IPS-NIHi7 (cell line): ENCODE measurements around the gene OGDH.

ENCODE experiments used
- DNase-seq: peaks from one replicate; pipeline ENCODE4 v3.0.0; 2012; ENCODE audit warnings: mixed read lengths; ENCODE audit errors: extremely low spot score

The OGDH gene

DNA sequence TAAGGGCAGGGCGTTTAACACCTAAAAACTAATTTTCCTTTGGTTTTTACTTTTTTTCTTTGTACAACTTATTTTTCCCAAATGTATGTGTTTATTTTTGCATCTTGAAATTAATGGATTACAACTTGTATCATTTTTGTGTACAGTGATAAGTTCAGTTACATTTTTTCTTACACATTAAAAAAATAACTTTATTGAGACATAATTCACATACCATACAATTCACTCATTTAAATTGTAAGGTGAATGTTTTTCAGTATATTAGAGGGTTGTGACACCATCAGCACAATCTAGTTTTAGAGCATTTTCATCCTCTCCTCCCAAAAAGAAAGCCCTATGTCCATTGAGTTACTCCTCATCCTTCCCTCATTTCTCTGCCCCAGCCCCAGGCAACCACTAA, 11.6 kb downstream of the OGDH start:
- DNase-seq = no peak

DNA sequence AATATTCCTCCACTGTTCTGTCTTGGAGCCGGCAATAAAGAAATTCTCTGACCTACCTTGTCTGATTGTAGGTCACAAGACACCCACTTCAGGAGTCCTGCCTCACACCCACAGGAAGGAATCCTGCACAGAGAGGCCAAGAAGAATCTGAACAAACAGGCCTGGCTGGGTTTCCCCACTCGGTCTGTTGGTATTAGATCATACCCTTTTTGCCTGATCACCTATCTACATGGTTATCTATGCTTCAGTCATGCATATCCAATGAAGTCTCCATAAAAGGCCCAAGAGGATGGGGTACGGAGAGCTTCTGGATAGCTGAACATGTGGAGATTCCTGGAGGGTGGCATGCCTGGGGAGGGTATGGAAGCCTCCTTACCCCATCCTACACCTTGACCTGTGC, 12.3 kb downstream of the OGDH start:
- no peak for DNase-seq

DNA sequence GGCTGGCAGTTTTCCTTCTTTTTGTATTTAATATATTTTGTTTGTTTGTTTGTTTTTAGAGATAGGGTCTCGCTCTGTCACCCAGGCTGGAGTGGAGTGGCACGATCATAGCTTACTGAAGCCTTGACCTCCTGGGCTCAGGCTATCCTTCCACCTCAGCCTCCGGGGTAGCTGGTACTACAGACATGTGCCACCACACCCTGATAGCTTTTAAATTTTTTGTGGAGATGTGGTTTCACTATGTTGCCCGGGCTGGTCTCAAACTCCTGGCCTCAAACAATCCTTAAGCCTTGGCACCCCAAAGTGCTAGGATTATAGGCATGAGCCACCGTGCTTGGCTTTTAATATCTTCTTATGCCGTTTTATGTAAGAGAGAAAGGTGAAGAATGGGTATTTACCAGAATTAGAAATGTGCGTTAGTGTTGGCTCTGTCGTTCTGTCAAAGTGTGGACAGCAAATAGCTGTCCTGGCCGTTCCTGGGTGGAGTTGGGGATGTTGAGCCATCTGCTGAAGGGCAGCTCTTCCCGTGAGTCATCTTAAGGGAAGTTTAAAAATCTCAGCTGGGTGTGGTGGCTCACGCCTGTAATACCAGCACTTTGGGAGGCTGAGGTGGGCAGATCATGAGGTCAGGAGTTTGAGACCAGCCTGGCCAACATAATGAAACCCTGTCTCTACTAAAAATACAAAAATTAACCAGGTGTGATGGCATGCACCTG, 14.8 kb downstream of the OGDH start:
- DNase-seq = no peak

DNA sequence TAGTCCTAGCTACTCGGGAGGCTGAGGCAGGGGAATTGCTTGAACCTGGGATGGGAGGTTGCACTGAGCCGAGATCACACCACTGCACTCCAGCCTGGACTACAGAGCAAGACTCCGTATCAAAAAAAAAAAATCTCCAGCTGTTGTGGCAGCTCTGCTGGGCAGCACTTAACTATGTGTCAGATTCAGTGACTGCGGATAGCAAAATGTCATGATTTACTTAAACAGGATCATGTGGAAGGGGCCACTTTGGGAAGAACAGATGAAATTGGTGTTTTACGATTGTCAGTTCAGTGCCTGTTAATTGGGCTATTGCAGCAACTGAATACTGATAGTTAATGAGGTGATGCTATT, 15.3 kb downstream of the OGDH start:
- no peak for DNase-seq

DNA sequence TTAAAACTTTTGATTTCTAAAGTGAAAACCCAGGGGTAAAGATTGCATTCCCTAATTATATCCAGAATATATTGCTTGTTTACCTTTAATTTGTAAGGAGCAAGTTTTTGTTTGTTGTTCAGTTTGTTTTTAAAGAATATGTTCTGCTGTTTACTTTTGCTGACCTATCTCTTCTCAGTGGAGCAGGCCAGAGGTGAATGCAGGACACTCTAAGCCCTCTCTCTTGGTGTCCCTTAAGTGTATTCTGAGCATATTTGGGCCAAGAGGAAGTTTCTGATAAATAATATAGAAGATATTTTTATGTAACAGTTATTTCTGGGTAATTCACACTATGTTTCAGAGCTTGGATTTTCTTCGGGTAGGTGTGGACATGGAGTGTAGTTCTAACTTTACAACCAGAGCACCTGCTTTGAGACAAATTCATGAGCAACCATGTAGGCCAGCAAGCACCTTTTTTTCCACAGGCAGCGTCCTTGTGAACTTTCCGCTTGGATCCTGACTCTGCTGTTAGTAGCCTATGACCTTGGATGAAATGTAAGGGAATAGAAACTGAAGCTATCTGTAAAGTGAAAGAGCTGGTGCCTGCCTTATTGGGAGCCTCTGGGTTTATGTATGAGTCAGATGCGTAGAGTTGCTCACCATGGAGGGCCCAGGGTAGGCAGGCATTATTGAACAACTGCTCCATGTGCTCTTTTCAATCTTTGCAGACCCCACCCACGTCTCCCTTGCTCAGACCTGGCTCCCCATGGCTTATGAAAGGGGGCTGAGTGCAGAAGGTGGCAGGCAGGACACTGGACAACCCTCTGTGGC, 16.1 kb downstream of the OGDH start:
- DNase-seq = no peak

DNA sequence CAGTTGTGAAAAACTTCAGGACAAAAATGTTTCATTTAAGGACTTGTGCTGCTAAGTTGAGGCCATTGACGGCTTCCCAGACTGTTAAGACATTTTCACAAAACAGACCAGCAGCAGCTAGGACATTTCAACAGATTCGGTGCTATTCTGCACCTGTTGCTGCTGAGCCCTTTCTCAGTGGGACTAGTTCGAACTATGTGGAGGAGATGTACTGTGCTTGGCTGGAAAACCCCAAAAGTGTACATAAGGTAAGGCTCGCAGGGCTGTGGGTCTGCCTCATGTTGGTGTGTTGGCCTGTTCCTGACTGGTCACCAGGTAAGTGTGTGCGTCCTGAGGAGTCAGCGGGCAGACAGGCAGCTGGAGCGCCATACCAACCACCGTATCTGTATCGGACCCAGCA, 17.9 kb downstream of the OGDH start:
- no peak for DNase-seq

DNA sequence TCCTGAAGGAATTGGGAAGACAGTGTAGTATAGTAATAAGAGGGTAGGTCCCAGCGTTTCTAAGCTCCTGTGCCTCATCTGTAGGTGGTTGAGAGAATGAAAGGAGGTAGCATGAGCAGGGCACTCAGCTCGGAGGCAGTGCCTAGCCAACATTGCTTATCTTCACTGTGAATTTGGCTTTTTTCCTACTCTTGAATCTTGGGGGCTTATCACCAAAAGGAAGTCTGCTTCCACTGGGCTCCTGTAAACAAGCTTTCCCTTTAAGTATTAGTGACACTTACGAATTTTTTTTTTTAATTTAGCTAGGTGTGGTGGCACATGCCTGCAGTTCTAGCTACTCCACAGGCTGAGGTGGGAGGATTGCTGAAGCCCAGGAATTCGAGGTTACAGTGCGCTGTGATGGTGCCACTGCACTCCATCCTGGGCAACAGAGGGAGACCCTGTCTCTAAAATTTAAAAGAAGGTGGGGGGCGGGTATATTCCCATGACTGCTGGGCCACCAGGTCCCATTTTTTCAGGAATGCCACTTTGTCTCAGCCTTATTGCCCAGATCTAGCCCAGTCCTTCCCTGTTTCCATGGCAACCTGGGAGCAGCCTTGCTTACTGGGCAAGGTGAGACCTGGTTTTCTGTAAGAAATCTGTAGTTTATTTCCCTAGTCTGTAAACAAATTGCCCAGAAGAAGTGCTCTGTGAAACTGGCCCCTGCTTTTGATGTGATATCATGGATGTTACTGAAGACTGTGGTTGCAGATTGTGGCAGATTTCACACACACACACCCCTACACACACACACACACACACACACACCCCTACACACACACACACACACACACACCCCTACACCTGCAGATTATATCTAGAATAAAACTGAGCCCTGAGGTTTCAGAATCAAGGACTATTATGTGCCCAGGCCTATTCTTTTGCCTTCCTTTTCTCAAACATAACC, 19.4 kb downstream of the OGDH start:
- DNase-seq = no peak

DNA sequence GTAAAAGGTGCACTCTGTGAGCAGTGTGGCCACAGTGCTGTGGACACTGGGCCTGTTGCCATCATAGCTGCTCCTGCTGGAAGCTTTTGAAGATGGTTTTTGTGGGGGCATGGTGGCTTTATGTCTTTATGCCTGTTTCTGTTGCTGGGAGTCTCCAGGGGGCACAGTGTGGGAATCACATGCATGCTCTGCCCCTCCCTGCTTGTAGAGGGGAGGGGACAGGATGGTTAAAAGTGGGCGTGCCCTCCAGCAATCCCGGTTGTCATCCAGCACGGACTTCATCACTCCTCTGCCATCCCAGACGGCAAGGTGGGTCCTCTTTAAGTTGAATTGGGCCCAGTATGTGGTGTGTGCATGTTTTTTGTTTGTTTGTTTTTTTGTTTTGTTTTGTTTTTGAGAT, 20.2 kb downstream of the OGDH start:
- DNase-seq = peak; percentile 30

DNA sequence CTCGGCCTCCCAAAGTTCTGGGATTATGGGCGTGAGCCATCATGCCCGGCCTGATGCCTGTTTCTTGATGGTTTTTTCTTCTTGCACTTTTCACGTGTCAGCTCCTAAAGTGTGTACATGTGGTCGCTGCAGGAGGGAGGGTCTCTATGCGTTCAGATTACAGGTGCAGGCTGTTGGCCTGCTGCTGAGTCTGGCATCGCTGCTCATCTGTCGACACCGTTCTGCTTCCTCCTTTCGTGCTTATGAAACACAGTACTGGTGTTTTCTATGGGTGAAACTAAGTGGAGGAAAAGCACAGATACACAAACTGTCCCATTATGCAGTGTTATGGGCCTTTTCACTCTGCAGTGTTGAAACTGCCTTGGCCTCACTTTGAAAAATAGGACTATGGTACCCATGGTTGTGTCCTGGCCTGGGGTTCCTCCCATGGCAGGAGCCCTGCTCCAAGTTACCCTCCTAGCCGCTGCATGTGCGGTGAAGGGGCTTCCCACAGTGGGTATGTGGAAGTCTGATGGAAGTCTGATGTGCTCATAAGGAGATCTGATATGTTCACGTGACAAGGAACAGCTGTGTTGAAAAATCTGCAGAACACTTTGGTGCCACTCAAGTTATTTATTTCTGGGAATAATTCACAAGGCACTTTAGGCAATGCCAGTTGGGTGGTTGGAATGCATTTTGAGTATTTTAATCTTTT, 23.5 kb downstream of the OGDH start:
- no peak for DNase-seq

DNA sequence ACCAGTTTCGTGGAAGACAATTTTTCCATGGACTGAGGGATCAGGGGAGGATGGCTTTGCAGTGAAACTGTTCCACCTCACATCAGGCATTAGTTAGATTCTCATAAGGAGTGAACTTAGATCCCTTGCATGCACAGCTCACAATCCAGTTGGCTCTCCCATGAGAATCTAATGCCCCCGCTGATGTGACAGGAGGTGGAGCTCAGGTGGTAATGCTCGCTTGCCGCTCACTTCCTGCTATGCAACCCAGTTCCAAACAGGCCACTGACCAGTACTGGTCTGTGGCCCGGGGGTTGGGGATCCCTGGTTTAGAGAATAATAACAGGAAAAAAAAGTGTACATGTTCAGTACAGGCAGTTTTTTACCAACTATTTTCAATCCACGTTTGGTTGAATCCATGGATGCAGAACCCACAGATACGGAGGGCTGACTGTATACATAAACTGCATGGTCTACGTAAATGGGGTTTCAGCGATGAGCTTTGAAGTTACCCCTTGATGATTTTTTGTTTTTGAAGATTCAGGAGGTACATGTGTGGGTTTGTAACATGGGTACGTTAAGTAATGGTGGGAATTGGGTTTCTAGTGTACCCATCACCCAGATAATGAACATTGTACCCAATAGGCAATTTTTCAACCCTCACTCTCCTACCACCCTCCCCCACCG, 24.5 kb downstream of the OGDH start:
- no peak for DNase-seq

DNA sequence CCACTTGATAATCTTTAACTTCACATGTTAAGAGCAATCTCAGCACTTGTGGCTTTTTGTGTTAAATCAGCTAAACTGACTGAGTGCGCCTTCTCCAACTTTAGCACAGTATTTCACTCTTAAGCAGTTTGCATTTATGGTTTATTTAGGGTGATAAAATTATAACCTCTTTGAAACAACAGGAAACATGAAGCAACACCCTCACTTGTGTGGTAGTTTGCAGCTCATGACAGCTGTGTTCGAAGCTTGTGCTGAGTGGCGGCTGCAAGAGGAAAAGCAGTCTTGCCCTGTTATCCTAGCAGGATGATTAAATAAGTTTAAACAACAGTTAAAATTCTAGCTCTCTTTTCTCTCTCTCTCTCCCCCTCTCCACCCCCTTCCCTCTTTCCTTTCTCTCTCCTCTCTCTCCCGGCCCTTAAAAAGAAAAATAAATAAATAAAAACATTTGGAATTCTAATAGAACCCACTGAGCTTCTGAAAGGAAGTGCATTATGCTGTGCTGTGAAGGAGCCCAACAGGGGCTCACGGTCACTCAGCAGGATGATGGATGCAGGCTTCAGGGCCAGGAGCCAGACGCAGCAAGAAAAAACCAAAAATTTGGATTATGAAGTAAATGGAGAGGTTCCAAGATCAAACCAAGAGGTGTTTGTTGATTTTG, 25.2 kb downstream of the OGDH start:
- no peak for DNase-seq

DNA sequence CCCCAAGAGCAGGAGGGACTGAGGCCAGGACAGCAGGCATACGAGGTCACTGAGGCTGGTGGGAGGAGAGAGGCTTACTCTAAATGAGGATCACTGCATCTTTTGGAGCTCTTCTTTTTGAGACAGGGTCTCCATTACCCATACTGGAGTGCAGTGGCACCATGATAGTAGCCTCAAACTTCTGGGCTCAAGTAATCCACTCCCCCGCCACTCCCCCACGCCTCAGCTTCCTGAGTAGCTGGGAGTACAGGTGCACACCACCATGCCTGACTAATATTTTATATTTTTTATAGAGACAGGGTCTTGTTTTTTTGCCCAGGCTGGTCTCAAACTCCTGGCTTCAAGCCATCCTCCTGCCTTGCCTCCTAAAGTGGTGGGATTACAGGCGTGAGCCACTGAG, 25.8 kb downstream of the OGDH start:
- DNase-seq = no peak

DNA sequence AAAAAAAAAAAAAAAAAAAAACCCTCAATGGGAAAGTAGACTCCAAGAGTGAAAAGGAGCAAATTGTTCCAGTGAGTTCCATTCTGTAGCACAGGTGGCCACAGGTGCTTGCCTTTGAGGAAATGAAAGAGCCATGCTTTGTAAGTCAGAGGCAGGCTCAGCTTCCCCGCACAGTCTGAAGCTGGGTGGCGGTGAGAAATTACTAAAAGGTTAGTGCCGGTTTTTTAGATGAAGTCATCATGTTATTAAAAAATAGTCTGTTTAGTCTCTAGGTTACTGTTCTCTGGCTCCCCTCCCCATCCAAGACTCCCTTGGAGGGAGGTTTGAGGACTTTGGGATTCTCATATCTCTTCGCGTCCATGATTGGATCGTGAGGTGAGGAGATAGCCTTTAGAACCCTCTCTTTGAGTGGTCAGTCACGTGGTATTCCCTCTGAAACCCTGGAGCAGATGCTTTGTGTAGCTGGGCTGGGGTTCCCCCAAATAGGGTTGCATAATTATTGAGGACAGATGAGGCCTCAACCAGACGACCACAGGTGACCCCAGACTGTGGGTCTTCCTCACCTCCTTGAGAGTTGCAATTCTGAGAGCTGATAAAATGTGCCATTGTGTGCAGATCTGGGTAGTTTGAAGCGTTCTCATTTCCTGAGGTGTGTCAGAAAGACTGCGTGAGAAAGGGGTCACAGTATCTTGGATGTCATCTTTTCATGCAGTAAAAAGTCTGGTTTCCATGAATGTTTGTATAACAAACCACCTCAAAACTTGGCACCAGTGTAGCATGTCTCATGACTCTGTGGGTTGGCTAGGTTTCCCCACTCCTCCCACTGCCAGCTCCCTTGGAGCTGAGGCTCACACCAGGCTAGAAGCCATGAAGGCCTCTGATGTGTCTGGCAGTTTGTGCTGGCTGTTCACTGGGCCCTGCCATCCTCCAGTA, 27.1 kb downstream of the OGDH start:
- DNase-seq = no peak

DNA sequence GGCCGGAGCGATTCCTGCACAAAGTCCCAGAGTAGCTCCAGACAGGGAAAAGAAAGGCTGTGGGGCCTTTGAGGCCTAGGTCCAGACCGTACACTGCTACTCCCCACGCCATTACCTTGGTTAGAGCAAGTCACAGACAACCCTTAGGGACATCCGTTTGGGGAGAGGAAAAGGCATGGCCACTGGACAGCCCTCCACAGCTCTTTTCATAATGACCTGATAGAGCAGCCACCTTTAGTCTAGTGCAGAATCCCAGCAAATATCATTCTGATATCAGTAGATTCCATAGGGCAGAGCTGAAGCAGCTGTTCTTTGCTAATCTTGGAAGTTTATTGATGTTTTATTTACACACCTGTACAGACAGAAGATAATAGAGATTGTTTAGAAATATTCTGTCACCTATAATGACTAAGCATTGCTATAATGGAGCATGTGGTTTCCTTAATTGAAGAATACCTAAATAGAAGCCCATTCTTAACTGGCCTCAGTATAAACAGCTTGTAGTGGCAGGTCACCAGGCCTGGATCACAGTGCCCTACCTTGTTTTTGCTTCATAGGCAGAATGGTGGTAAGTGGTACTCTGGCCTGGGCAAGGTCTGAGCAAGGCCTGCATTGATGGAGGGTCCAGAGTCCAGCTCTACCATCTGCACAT, 27.9 kb downstream of the OGDH start:
- no peak for DNase-seq

DNA sequence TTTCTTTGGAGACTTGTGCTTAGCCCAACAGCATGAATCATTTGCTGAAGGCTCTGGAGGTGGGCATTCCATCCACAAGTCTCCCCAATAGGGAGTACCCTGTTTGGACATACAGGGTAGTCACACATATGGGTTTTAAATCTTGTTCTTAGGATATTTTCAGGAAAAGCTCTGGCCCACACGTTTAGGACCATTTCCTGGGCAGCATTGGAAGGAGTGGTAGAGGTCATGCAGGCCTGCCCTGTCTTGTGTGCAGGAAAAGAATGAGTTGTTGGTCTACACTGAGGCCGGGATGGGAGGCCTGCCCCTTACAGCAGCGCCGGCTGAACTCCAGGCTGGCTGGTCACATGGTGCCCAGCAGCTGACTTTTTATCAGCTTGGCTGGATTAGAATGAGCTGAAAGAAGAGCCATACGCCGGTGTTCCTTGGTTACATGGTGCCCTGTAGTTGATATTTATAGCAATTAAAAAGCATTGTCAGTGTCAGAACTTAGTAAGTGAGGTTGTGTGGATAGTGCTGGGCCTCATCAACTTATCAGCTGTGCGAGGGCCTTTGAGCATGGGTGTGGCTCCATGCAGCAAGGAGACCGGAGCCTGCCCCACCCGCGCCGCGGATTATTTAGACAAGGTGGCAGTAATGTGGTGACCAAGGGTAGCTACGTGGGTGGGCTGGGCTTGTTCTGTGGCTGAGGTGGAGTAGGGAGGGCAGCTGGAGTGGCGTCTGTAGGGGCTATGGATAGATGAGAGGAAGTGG, 28.6 kb downstream of the OGDH start:
- no peak for DNase-seq

DNA sequence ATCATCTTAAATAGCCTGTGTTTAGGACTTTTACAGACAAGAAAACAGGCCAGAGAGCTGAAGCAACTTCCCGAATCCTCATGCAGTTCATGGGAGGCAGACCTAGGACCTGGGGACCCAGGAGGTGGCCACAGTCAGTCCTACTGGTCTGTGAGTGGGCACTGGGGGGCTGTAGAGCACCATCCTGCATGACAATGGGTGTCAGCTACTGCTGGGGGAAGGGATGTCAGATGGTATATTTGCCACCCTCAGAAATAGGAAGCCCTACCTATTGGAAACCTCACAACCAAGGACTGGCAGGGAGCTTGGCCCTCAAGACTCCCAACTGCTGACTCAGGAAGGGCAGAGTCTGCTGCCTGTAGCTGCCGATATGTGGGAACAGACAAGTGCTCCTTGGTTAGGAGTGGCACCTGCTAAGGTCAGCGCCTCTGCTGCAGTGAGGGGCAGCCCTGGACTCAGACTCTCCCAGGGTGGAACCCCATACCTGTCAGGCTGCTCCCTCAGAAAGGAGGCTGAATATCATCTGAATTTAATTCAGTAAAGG, 29.7 kb downstream of the OGDH start:
- DNase-seq = no peak

DNA sequence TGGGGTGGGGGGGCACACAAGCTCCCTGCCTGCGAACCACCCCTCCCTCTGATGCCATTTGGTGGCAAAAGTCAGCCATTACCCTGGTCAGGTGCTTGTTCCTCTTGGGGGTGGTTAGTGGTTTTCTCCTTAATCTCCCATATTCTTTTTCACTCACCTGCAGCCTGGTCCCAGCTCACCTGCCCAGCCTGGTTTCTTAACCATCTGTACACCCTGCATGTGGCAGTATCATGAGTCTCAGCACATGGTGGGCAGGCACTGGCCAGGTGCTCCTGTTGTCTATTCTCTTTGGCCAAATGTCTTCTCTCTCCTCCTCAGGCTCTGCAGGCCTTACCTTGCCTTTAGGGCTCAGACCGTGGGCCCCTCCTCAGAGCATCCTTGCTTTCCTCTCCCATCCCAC, 30.5 kb downstream of the OGDH start:
- no peak for DNase-seq
